ENCODE measurements around the gene TRIM29.

- TF ChIP-seq CTCF (conservative IDR thresholded peaks at IDR 0.05; ENCODE audit: low read depth in 2 of 2) (no peak), EZH2phosphoT487 (IDR thresholded peaks at IDR 0.05; ENCODE audit: unreplicated experiment) (no peak), POLR2AphosphoS5 (IDR thresholded peaks at IDR 0.05; ENCODE audit: low read depth) (no peak), CREB1 (CRISPR knock-in tag; IDR thresholded peaks at IDR 0.05; ENCODE audit: low read depth) (no peak), EZH2 (IDR thresholded peaks at IDR 0.05; ENCODE audit: low read depth, unreplicated experiment) (no peak), ZNF114 (CRISPR knock-in tag; IDR thresholded peaks at IDR 0.05) (no peak), ZNF331 (CRISPR knock-in tag; IDR thresholded peaks at IDR 0.05; ENCODE audit: low read depth) (no peak), REST (IDR thresholded peaks at IDR 0.05; ENCODE audit: unreplicated experiment) (no peak), ZNF462 (CRISPR knock-in tag; IDR thresholded peaks at IDR 0.05) (no peak), JUNB (IDR thresholded peaks at IDR 0.05; ENCODE audit: unreplicated experiment) (no peak), STAT1 (IDR thresholded peaks at IDR 0.05; ENCODE audit: unreplicated experiment) (no peak), ETS1 (IDR thresholded peaks at IDR 0.05) (no peak)
Measured at GRCh38 chr11:120105576-120105975, 32.3 kb downstream of the TRIM29 start.
